ENCODE measurements around the gene KIAA0319L.

GRCh38 chr1:35553851-35554250 lies 3.4 kb downstream of the KIAA0319L start:
- TF ChIP-seq CTCF (IDR thresholded peaks at IDR 0.05; ENCODE audit: borderline replicate concordance, extremely low read depth, low read length, poor library complexity, severe bottlenecking): no peak
- TF ChIP-seq EZH2 (IDR thresholded peaks at IDR 0.05; ENCODE audit: borderline replicate concordance, low read depth, low read length, severe bottlenecking): no peak
